ENCODE results near the gene ZNF583.

DNA sequence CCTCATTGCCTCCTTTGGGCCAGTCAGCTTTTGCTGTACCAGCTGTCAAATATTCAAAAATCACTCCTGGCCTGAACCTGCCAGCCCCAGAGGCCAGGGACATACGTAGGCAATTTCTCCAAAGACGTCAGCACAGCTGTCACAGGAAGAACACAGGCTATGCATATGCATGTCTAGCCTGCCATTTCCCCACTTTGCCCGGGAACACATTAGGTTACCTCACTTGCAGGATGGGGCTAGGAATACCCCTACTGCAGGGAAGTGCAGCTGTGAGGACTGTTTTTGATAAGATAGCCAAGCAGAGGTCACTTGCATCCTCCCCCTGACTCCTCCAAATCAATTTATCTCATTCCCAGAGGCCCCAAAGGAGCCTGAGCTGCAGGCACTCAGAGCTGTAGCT is 70.2 kb downstream of the ZNF583 start:
- TF ChIP-seq, protein P1, sequence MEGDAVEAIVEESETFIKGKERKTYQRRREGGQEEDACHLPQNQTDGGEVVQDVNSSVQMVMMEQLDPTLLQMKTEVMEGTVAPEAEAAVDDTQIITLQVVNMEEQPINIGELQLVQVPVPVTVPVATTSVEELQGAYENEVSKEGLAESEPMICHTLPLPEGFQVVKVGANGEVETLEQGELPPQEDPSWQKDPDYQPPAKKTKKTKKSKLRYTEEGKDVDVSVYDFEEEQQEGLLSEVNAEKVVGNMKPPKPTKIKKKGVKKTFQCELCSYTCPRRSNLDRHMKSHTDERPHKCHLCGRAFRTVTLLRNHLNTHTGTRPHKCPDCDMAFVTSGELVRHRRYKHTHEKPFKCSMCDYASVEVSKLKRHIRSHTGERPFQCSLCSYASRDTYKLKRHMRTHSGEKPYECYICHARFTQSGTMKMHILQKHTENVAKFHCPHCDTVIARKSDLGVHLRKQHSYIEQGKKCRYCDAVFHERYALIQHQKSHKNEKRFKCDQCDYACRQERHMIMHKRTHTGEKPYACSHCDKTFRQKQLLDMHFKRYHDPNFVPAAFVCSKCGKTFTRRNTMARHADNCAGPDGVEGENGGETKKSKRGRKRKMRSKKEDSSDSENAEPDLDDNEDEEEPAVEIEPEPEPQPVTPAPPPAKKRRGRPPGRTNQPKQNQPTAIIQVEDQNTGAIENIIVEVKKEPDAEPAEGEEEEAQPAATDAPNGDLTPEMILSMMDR (conservative IDR thresholded peaks at IDR 0.05; ENCODE audit: low read depth, low read length): no peak
- no peak for TF ChIP-seq EZH2 (IDR thresholded peaks at IDR 0.05; ENCODE audit: borderline replicate concordance, low read depth, low read length, poor library complexity, severe bottlenecking)
